Mesothelial cell of epicardium (in vitro differentiated cells): ENCODE measurements around the gene ZNF44. TPM values are rescaled to one million over a fixed set of nuclear protein-coding genes. Genes with fewer than 3 reads are reported as not detected.
"Not testable (repeated sequence)": the region's sequence is repeated elsewhere in the genome, so short reads cannot be mapped to it uniquely, and the experiment has no call there.

Experiments used
- DNase-seq, 2 experiments: peaks; one replicate each; pipeline ENCODE4 v3.0.0; 2021; ENCODE audit warnings: low spot score in 2 of 2; ENCODE audit not compliant: unreplicated experiment in 2 of 2
- H3K27ac Mint-ChIP-seq: 2 replicates; pipeline ENCODE4 v1.8.0; 2021; ENCODE audit warnings: mixed read lengths
- H3K27me3 Mint-ChIP-seq: 2 replicates; pipeline ENCODE4 v1.8.0; 2021; ENCODE audit warnings: low read depth, mixed read lengths
- H3K36me3 Mint-ChIP-seq: 2 replicates; pipeline ENCODE4 v1.8.0; 2021; ENCODE audit warnings: mixed read lengths
- H3K4me1 Mint-ChIP-seq: 2 replicates; pipeline ENCODE4 v1.8.0; 2021; ENCODE audit warnings: mixed read lengths
- H3K4me3 Mint-ChIP-seq: 2 replicates; pipeline ENCODE4 v1.8.0; 2021; ENCODE audit warnings: mild to moderate bottlenecking, moderate library complexity, mixed read lengths
- H3K9me3 Mint-ChIP-seq: 2 replicates; pipeline ENCODE4 v1.8.0; 2021; ENCODE audit warnings: mixed read lengths
- total RNA-seq: library from RNA; stranded (reverse); gene quantifications from 3 replicates; pipeline ENCODE4 v1.2.1, GENCODE V29; 2021
- TF ChIP-seq, protein P1 (sequence below): fragments of 200-600 bp; sonication (generic); IDR thresholded peaks from one replicate; pipeline ENCODE4 v1.5.0; 2021; ENCODE audit warnings: antibody characterized with exemption; ENCODE audit not compliant: unreplicated experiment

Gene ZNF44
- total RNA-seq, 1 donor from 2014 or later = 15.3 TPM

DNA sequence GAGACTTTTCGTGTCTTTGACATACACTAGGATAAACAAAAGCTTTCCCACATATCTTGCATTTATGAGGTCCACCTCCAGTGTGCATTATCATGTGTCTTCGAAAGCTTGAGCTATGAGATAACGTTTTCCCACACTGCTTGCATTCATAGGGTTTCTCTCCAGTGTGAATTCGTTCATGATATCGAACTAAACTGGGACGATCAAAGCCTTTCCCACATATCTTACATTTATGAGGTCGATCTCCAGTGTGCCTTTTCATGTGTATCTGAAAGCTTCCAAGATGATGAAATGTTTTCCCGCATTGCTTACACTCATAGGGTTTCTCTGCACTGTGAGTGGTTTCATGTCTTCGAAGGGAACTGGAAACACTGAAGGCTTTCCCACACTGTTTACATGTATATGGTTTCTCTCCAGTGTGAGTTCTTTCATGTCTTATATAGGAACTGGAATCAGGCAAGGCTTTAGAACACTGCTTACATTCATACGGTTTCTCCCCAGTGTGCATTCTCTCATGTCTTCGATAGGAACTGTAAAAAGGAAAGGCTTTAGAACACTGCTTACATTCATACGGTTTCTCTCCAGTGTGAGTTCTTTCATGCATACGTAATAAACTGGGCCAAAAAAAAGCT, 24.2 kb upstream of the ZNF44 start:
- H3K4me3 Mint-ChIP-seq = no peak overlapping the region
- DNase-seq = no peak
- TF ChIP-seq, protein P1, sequence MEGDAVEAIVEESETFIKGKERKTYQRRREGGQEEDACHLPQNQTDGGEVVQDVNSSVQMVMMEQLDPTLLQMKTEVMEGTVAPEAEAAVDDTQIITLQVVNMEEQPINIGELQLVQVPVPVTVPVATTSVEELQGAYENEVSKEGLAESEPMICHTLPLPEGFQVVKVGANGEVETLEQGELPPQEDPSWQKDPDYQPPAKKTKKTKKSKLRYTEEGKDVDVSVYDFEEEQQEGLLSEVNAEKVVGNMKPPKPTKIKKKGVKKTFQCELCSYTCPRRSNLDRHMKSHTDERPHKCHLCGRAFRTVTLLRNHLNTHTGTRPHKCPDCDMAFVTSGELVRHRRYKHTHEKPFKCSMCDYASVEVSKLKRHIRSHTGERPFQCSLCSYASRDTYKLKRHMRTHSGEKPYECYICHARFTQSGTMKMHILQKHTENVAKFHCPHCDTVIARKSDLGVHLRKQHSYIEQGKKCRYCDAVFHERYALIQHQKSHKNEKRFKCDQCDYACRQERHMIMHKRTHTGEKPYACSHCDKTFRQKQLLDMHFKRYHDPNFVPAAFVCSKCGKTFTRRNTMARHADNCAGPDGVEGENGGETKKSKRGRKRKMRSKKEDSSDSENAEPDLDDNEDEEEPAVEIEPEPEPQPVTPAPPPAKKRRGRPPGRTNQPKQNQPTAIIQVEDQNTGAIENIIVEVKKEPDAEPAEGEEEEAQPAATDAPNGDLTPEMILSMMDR = no peak
- no peaks in the 10 kb centered on the region for H3K27me3 Mint-ChIP-seq
- no peaks in the 10 kb centered on the region for H3K4me1 Mint-ChIP-seq
- H3K36me3 Mint-ChIP-seq = peaks cover 66% of the 10 kb centered on the region
- no peak overlapping the region for H3K27ac Mint-ChIP-seq
- peaks cover 48% of the 10 kb centered on the region for H3K9me3 Mint-ChIP-seq

DNA sequence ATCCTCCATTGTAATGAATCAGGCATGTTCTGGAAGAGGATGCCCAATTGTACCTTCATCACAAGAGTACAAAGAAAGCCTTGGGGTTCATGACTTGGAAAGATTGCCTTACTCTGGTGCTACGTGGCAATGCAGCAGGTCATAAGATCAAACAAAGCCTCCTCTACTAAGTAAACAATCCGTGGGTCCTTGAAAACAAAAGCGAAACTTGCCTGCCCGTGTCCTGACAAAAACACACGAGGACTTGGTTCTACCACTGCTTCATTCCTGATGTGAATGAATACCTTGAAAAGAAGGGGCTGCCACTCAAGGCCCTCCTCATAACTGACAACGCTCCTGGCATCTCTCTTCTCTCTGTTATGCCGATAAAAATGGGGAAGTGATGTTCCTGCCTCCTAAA, 19.9 kb upstream of the ZNF44 start:
- Mint-ChIP-seq H3K27ac (no peak overlapping the region), H3K27me3 (no peaks in the 10 kb centered on the region), H3K4me1 (no peaks in the 10 kb centered on the region), H3K36me3 (peaks cover 42% of the 10 kb centered on the region), H3K4me3 (no peak overlapping the region), H3K9me3 (peaks cover 30% of the 10 kb centered on the region)
- TF ChIP-seq, protein P1 = no peak
- DNase-seq = no peak

DNA sequence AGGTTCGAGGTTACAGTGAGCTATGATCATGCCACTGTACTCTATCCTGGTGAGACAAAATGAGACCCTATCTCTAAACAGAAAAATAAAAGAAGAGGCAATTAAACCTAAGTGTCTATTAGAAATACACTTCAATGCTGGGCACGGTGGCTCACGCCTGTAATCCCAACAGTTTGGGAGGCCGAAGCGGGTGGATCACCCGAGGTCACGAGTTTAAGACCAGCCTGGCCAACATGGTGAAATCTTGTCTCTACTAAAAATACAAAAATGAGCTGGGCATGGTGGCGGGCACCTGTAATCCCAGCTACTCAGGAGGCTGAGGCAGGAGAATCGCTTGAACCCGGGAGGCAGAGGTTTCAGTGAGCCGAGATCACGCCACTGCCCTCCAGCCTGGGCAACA, 14.2 kb upstream of the ZNF44 start:
- not testable (repeated sequence) for DNase-seq, H3K36me3 Mint-ChIP-seq, H3K27me3 Mint-ChIP-seq, H3K4me1 Mint-ChIP-seq, H3K4me3 Mint-ChIP-seq, H3K27ac Mint-ChIP-seq, H3K9me3 Mint-ChIP-seq

DNA sequence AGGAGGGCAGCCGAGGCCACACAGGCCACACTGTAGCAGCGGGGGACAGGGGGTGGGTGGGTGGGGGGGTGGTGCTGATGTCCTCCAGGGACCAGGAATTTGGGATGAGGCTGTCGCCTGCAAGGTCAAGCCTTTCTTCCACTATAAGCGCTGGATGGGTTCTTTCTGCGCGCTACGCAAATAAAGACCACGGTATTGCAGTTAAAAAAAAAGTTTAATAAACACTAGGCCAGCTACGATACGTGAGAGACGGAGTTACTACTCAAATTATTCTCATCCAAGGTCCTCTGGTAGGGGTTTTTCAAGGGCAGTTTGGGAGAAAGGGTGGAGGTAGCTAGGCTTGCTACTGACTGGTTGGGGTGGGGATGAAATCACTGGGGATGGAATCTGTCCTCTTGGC, 508 bp upstream of the ZNF44 start:
- peaks cover 6% of the 10 kb centered on the region for H3K36me3 Mint-ChIP-seq
- DNase-seq = no peak
- no peaks in the 10 kb centered on the region for H3K27me3 Mint-ChIP-seq
- H3K4me3 Mint-ChIP-seq = peak overlapping the region; percentile 99
- peak overlapping the region; percentile 96 for H3K27ac Mint-ChIP-seq
- H3K4me1 Mint-ChIP-seq = peaks cover 17% of the 10 kb centered on the region
- H3K9me3 Mint-ChIP-seq = no peaks in the 10 kb centered on the region
- TF ChIP-seq, protein P1 = no peak

DNA sequence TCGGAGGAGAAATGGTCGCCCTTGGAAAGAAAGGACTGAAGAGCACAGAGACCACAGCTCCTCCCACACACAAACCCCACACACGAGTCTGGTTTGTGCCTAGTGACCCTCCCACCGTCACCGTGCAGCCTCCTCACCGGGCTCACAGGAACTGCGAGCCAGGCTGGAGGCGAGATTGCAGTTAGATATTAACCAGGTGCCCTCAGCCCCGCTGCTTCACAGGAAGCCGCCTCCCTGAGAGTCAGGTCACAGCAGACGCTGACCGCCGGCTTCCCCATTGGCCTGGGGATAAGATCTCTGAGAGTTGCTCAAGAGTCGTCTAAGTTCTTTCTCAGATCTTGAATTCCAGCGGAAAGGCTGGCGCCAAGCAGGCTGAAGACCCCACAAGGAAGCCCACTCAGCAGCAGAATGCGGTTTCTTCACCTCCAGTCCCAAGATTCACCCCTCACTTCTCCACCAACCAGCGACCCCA, 870 bp downstream of the ZNF44 start:
- Mint-ChIP-seq H3K27ac (peak overlapping the region; percentile 98), H3K9me3 (no peaks in the 10 kb centered on the region), H3K36me3 (peaks cover 7% of the 10 kb centered on the region), H3K4me1 (peaks cover 17% of the 10 kb centered on the region), H3K4me3 (peak overlapping the region; percentile 99), H3K27me3 (no peaks in the 10 kb centered on the region)
- TF ChIP-seq, protein P1 = no peak
- peak; percentile 42 to 63 for DNase-seq

DNA sequence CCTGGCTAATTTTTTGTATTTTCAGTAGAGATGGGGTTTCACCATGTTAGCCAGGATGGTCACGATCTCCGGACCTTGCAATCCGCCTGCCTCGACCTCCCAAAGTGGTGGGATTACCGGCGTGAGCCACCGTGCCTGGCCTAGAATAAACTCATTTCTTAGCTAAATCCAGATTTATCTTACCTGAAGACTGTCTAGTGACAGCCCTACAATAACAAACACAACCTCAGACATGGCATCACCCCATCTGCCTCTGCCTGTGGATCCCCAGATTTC, 5.0 kb downstream of the ZNF44 start:
- Mint-ChIP-seq H3K27me3 (no peaks in the 10 kb centered on the region), H3K4me1 (peaks cover 14% of the 10 kb centered on the region), H3K36me3 (peaks cover 26% of the 10 kb centered on the region), H3K27ac (no peak overlapping the region), H3K9me3 (peaks cover 5% of the 10 kb centered on the region), H3K4me3 (no peak overlapping the region)
- TF ChIP-seq, protein P1 = no peak
- DNase-seq = no peak
